Ovary (tissue), 3 donors: ENCODE results near the gene PPP2R1B.

Experiments used
- EP300 ChIP-seq: sonication (generic); formaldehyde crosslinking; IDR thresholded peaks from one replicate; pipeline ENCODE4 v1.6.1; 2017; ENCODE audit warnings: antibody characterized with exemption
- POLR2A ChIP-seq: fragments of 450-650 bp; IDR thresholded peaks from one replicate; pipeline ENCODE4 v1.6.1; 2017; ENCODE audit warnings: antibody characterized with exemption, mild to moderate bottlenecking, moderate library complexity
- TF ChIP-seq, protein P1 (sequence below), 3 donors: fragments of 450-650 bp in 2 of 3; fragments of 200-600 bp in 1 of 3; IDR thresholded peaks; one replicate each; pipeline versions ENCODE4 v1.5.1 to v1.8.0; 2016 to 2022; ENCODE audit warnings: antibody characterized with exemption in 3 of 3, mild to moderate bottlenecking in 1 of 3
- donor health status: DM: no; HTN: no; CAD: no.

DNA sequence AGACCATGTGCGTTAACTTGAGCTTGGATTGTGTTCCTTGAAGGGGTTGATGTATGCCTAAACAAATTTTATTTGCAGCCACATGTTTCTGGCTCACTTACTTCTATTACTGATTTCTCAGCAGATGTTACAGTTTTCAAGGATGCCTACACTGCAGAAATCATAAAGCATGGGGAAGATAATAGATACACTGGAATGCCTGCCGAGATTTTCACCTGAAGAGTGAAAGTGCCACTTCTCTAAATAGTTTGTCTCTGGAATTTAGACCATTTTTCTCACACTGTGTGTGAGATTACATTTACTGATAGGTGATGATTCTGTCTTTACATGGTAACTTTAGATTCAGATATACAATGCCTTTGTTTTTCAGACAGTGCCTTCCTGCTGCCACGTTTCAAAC, 82.4 kb downstream of the PPP2R1B start:
- no peak for TF ChIP-seq EP300
- TF ChIP-seq, protein P1, sequence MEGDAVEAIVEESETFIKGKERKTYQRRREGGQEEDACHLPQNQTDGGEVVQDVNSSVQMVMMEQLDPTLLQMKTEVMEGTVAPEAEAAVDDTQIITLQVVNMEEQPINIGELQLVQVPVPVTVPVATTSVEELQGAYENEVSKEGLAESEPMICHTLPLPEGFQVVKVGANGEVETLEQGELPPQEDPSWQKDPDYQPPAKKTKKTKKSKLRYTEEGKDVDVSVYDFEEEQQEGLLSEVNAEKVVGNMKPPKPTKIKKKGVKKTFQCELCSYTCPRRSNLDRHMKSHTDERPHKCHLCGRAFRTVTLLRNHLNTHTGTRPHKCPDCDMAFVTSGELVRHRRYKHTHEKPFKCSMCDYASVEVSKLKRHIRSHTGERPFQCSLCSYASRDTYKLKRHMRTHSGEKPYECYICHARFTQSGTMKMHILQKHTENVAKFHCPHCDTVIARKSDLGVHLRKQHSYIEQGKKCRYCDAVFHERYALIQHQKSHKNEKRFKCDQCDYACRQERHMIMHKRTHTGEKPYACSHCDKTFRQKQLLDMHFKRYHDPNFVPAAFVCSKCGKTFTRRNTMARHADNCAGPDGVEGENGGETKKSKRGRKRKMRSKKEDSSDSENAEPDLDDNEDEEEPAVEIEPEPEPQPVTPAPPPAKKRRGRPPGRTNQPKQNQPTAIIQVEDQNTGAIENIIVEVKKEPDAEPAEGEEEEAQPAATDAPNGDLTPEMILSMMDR (IDR thresholded peaks at IDR 0.05), result no peak
- TF ChIP-seq POLR2A, result no peak
